Bronchial epithelial cell (primary cell): Measurements from ENCODE around the gene C2orf49. TPM values are rescaled to one million over a fixed set of nuclear protein-coding genes. Genes with fewer than 3 reads are reported as not detected.

Experiments
- DNase-seq: peaks from one replicate; pipeline ENCODE4 v3.0.0-alpha.2; 2010; ENCODE audit warnings: low read depth
- FAIRE-seq: peaks from 2 replicates; lab custom pipeline; 2011; peaks lifted over from hg19 to GRCh38; lab: Jason Lieb, UNC
- H3K27me3 ChIP-seq: 2 replicates; pipeline ENCODE4 v1.5.1; 2011; ENCODE audit warnings: low read length; ENCODE audit not compliant: control insufficient read depth, insufficient read depth
- H3K36me3 ChIP-seq: 2 replicates; pipeline ENCODE4 v1.5.1; 2011; ENCODE audit warnings: low read length; ENCODE audit not compliant: control insufficient read depth, insufficient read depth
- H3K4me3 ChIP-seq: 2 replicates; pipeline ENCODE4 v1.5.1; 2011; ENCODE audit warnings: mild to moderate bottlenecking, low read depth, low read length, control low read depth
- CTCF ChIP-seq: IDR thresholded peaks from 2 replicates; pipeline ENCODE4 v1.5.1; 2011; ENCODE audit warnings: mild to moderate bottlenecking, moderate library complexity, low read length, control low read depth, inconsistent platforms; ENCODE audit not compliant: insufficient read depth, severe bottlenecking
- total RNA-seq: library from RNA; depleted of rRNA; stranded (reverse); fragments of >200 nt; gene quantifications from 2 replicates; pipeline ENCODE4 v1.2.1, GENCODE V29; 2014

The C2orf49 gene
- total RNA-seq, 1 donor from 2014 or later = 28.2 TPM

GRCh38 chr2:105327690-105328089 is 9.7 kb upstream of the C2orf49 start:
- no peak for FAIRE-seq
- no peak for TF ChIP-seq CTCF
- no peak for DNase-seq
- H3K36me3 ChIP-seq = peaks cover 2% of the 10 kb centered on the region
- no peak overlapping the region for H3K4me3 ChIP-seq
- no peaks in the 10 kb centered on the region for H3K27me3 ChIP-seq

GRCh38 chr2:105328281-105329196 is 8.8 kb upstream of the C2orf49 start:
- H3K36me3 ChIP-seq = peaks cover 2% of the 10 kb centered on the region
- H3K27me3 ChIP-seq = no peaks in the 10 kb centered on the region
- no peak for TF ChIP-seq CTCF
- FAIRE-seq = no peak
- peak; percentile 68 for DNase-seq
- peak overlapping the region; percentile 63 for H3K4me3 ChIP-seq

- DNase-seq (no peak), FAIRE-seq (no peak)
- Histone ChIP-seq H3K4me3 (peak overlapping the region; percentile 63), H3K27me3 (no peaks in the 10 kb centered on the region), H3K36me3 (peaks cover 2% of the 10 kb centered on the region)
- no peak for TF ChIP-seq CTCF
These were observed 8.2 kb upstream of the C2orf49 start for GRCh38 chr2:105329197-105329554.

- H3K36me3 ChIP-seq = peaks cover 2% of the 10 kb centered on the region
- DNase-seq (no peak), FAIRE-seq (no peak)
- TF ChIP-seq CTCF = no peak
- H3K4me3 ChIP-seq = peak within 1 kb of the TSS; percentile 63
- no peaks in the 10 kb centered on the region for H3K27me3 ChIP-seq
These were observed 7.5 kb upstream of the C2orf49 start, which contains the start of gene TGFBRAP1 for GRCh38 chr2:105329561-105330495. TGFBRAP1 (minus strand) TSS chr2:105329735; CDS start chr2:105308301, 21,434 bp downstream.

GRCh38 chr2:105330681-105331375 is 6.5 kb upstream of the C2orf49 start:
- Histone ChIP-seq H3K36me3 (peaks cover 2% of the 10 kb centered on the region), H3K4me3 (no peak overlapping the region), H3K27me3 (no peaks in the 10 kb centered on the region)
- DNase-seq = no peak
- TF ChIP-seq CTCF = no peak
- FAIRE-seq = no peak
